ENCODE results near the gene SHISA8.

SHISA8 gene

DNA sequence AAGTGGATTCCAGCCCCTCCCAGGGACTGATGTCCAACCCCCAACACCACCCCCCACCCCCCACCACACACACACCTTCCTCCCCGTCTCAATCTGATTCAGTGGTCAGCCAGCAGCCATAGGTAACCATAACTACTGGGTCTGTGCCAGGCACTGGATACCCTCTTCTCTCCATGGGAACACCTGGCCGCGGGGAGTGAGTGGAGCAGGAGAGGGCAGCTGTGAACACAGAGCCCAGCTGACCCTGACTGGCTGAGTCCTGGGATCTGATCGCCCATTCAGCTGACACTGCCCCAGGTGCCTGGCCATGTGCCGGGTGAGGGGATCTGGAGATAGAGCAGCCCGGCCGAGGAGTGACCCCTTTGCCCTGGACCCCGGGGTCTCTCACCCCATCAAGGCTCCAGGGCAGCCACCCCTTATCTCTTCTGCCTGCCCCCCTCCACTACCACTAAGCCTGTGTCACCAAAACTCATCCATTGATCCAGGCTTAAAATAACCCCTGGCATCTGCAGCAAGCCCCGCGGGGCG, 2.6 kb upstream of the SHISA8 start:
- H3K36me3 ChIP-seq (ENCODE audit: insufficient read depth, low read length): no peaks in the 10 kb centered on the region

DNA sequence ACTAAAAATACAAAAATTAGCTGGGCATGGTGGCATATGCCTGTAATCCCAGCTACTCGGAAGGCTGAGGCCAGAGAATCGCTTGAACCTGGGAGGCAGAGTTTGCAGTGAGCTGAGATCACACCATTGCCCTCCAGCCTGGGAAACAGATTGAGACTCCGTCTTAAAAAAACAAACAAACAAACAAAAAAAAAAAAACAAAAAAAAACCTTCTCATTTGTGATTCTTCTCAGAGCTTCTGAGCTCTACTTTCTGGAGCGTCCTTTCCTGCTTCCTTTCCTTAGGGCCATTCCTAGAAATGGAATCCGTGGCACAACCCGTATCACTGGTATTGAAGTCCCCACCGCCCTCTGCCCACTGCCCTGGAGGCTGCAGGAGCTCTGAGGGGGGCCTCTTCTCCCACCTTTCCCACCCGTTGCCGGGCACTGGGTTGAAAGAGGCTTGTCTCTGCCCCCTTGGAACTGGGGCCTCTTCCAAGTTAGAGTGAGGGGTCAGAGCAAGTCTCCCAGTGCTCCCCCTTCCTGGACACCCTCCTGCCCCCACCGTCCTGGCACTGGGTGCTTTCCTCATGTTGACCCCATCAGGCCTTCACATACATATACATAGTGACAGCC, 2.0 kb upstream of the SHISA8 start:
- H4K20me1 ChIP-seq (ENCODE audit: insufficient read depth, low read length): peaks cover 30% of the 10 kb centered on the region

More for the DNA sequence above, 2.6 kb upstream of the SHISA8 start:
- no peak overlapping the region for H3K4me2 ChIP-seq (ENCODE audit: insufficient read depth, low read length)
- H3K9me3 ChIP-seq (ENCODE audit: insufficient read depth, low read length, severe bottlenecking): no peaks in the 10 kb centered on the region
- peaks cover 24% of the 10 kb centered on the region for H4K20me1 ChIP-seq (ENCODE audit: insufficient read depth, low read length)
- DNase-seq (no peak), ATAC-seq (ENCODE audit: insufficient read depth, low read depth) (no peak)
- no peaks in the 10 kb centered on the region; the same call in 1 of the 2 replicates for H3K4me1 ChIP-seq (ENCODE audit: insufficient read depth, low read length)
- no peak for TF ChIP-seq EZH2 (IDR thresholded peaks at IDR 0.05; ENCODE audit: borderline replicate concordance, low read depth, low read length, severe bottlenecking)
- TF ChIP-seq, protein P1, sequence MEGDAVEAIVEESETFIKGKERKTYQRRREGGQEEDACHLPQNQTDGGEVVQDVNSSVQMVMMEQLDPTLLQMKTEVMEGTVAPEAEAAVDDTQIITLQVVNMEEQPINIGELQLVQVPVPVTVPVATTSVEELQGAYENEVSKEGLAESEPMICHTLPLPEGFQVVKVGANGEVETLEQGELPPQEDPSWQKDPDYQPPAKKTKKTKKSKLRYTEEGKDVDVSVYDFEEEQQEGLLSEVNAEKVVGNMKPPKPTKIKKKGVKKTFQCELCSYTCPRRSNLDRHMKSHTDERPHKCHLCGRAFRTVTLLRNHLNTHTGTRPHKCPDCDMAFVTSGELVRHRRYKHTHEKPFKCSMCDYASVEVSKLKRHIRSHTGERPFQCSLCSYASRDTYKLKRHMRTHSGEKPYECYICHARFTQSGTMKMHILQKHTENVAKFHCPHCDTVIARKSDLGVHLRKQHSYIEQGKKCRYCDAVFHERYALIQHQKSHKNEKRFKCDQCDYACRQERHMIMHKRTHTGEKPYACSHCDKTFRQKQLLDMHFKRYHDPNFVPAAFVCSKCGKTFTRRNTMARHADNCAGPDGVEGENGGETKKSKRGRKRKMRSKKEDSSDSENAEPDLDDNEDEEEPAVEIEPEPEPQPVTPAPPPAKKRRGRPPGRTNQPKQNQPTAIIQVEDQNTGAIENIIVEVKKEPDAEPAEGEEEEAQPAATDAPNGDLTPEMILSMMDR (IDR thresholded peaks at IDR 0.05; ENCODE audit: borderline replicate concordance, extremely low read depth, low read length, poor library complexity, severe bottlenecking): no peak
- peaks cover 4% of the 10 kb centered on the region for H3K27me3 ChIP-seq (ENCODE audit: insufficient read depth, low read length, poor library complexity)
- no peak overlapping the region for H2AFZ ChIP-seq (ENCODE audit: low read depth, low read length)
- H3K79me2 ChIP-seq (ENCODE audit: insufficient read depth, low read length): no peaks in the 10 kb centered on the region
- no peak overlapping the region for H3K4me3 ChIP-seq (ENCODE audit: low read depth in 1 of 2, low read length in 2 of 2)
- no peak overlapping the region for H3K9ac ChIP-seq (ENCODE audit: low read depth, low read length)
- H3K27ac ChIP-seq (ENCODE audit: low read length): no peak overlapping the region

DNA sequence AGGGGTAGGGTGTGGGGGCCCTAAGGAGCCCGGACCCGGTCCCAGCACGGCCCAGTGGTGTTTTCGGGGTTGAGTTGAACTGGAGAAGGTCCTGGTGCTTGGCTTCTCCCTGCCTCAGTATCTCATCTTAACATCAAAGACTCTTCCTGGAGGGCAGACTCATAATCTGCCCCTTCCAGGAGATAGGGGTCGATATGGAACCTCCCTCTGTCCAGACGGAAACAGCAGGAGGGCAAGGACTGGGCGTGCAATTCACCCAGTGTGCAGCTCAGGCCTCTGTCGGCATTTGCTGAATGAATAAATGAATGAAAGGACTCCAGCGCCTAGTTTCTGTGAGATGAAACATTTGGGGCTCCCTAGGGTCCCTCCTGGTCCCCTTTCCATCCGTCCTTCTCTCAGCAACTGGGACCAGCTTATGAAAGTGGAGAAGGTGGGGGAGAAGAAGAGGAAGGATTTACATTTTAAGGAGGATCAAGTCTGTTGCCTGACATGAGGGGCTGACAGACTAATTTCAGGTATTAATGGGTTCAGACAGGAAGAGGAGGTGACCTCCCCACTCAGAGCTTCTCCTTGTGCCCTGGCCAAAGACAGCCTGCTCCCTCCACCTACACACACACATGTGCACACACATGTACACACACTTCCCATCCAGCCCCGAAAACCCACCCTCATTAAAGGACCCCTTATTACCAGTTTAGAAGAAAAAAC, 1.1 kb upstream of the SHISA8 start:
- no peak overlapping the region for H3K4me2 ChIP-seq (ENCODE audit: insufficient read depth, low read length)

More for the DNA sequence above, 2.0 kb upstream of the SHISA8 start:
- no peak overlapping the region for H3K9ac ChIP-seq (ENCODE audit: low read depth, low read length)
- no peaks in the 10 kb centered on the region for H3K36me3 ChIP-seq (ENCODE audit: insufficient read depth, low read length)
- TF ChIP-seq, protein P1 (IDR thresholded peaks at IDR 0.05; ENCODE audit: borderline replicate concordance, extremely low read depth, low read length, poor library complexity, severe bottlenecking): no peak
- no peak for TF ChIP-seq EZH2 (IDR thresholded peaks at IDR 0.05; ENCODE audit: borderline replicate concordance, low read depth, low read length, severe bottlenecking)
- H3K4me1 ChIP-seq (ENCODE audit: insufficient read depth, low read length): no peaks in the 10 kb centered on the region; the same call in 1 of the 2 replicates
- no peak overlapping the region for H2AFZ ChIP-seq (ENCODE audit: low read depth, low read length)
- no peaks in the 10 kb centered on the region for H3K9me3 ChIP-seq (ENCODE audit: insufficient read depth, low read length, severe bottlenecking)
- DNase-seq: no peak
- H3K79me2 ChIP-seq (ENCODE audit: insufficient read depth, low read length): no peaks in the 10 kb centered on the region
- no peak for ATAC-seq (ENCODE audit: insufficient read depth, low read depth)
- no peak overlapping the region for H3K27ac ChIP-seq (ENCODE audit: low read length)
- H3K4me2 ChIP-seq (ENCODE audit: insufficient read depth, low read length): no peak overlapping the region
- H3K27me3 ChIP-seq (ENCODE audit: insufficient read depth, low read length, poor library complexity): peaks cover 4% of the 10 kb centered on the region
- no peak overlapping the region for H3K4me3 ChIP-seq (ENCODE audit: low read depth in 1 of 2, low read length in 2 of 2)

More for the DNA sequence above, 1.1 kb upstream of the SHISA8 start:
- DNase-seq (no peak), ATAC-seq (ENCODE audit: insufficient read depth, low read depth) (no peak)
- Histone ChIP-seq H3K9ac (ENCODE audit: low read depth, low read length) (no peak overlapping the region), H3K4me1 (ENCODE audit: insufficient read depth, low read length) (no peaks in the 10 kb centered on the region; the same call in 1 of the 2 replicates), H2AFZ (ENCODE audit: low read depth, low read length) (no peak overlapping the region), H3K27ac (ENCODE audit: low read length) (no peak overlapping the region), H3K4me3 (ENCODE audit: low read depth in 1 of 2, low read length in 2 of 2) (no peak overlapping the region), H3K36me3 (ENCODE audit: insufficient read depth, low read length) (no peaks in the 10 kb centered on the region), H4K20me1 (ENCODE audit: insufficient read depth, low read length) (peaks cover 30% of the 10 kb centered on the region), H3K79me2 (ENCODE audit: insufficient read depth, low read length) (no peaks in the 10 kb centered on the region), H3K27me3 (ENCODE audit: insufficient read depth, low read length, poor library complexity) (peaks cover 4% of the 10 kb centered on the region), H3K9me3 (ENCODE audit: insufficient read depth, low read length, severe bottlenecking) (no peaks in the 10 kb centered on the region)
- no peak for TF ChIP-seq EZH2 (IDR thresholded peaks at IDR 0.05; ENCODE audit: borderline replicate concordance, low read depth, low read length, severe bottlenecking)
- TF ChIP-seq, protein P1 (IDR thresholded peaks at IDR 0.05; ENCODE audit: borderline replicate concordance, extremely low read depth, low read length, poor library complexity, severe bottlenecking): no peak

Measured in DND-41 (cell line).